Loucy (cell line): Measurements from ENCODE around the gene PRF1.

ENCODE experiments used
- H2AFZ ChIP-seq: fragments of 200-600 bp; sonication (generic); 2 replicates; pipeline ENCODE4 v1.6.0; 2016; ENCODE audit warnings: antibody characterized with exemption, mild to moderate bottlenecking, low read length, moderate library complexity
- H3F3A ChIP-seq: fragments of 200-600 bp; 2 replicates; pipeline ENCODE4 v1.6.0; 2016; ENCODE audit warnings: antibody characterized with exemption, low read depth, mild to moderate bottlenecking
- H3K27me3 ChIP-seq: fragments of 200-600 bp; sonication (generic); 2 replicates; pipeline ENCODE4 v1.6.1; 2014; ENCODE audit warnings: low read length, mild to moderate bottlenecking; ENCODE audit not compliant: insufficient read depth, poor library complexity, severe bottlenecking
- H3K36me3 ChIP-seq: fragments of 200-600 bp; sonication (generic); 2 replicates; pipeline ENCODE4 v1.6.1; 2016; ENCODE audit warnings: low read length; ENCODE audit not compliant: insufficient read depth
- H3K4me1 ChIP-seq: fragments of 200-600 bp; sonication (generic); 2 replicates; pipeline ENCODE4 v1.5.1; 2014; ENCODE audit warnings: low read length, mild to moderate bottlenecking; ENCODE audit not compliant: insufficient read depth, poor library complexity, severe bottlenecking
- H3K4me2 ChIP-seq: fragments of 200-600 bp; sonication (generic); 2 replicates; pipeline ENCODE4 v1.6.0; 2014; ENCODE audit warnings: antibody characterized with exemption, low read length, low read depth, mild to moderate bottlenecking; ENCODE audit not compliant: poor library complexity, severe bottlenecking
- H3K4me3 ChIP-seq: fragments of 200-600 bp; sonication (generic); 2 replicates; pipeline ENCODE4 v1.5.1; 2014; ENCODE audit warnings: low read length, mild to moderate bottlenecking, mixed read lengths; ENCODE audit not compliant: poor library complexity, severe bottlenecking
- H3K79me2 ChIP-seq: fragments of 200-600 bp; sonication (generic); 2 replicates; pipeline ENCODE4 v1.6.1; 2014; ENCODE audit warnings: low read length; ENCODE audit not compliant: insufficient read depth
- H3K9ac ChIP-seq: fragments of 200-600 bp; sonication (generic); 2 replicates; pipeline ENCODE4 v1.6.0; 2014; ENCODE audit warnings: mild to moderate bottlenecking, low read depth, low read length, moderate library complexity; ENCODE audit not compliant: poor library complexity, severe bottlenecking
- H3K9me2 ChIP-seq: fragments of 200-600 bp; sonication (generic); replicated peaks from 2 replicates; pipeline ENCODE4 v1.6.1; 2016; ENCODE audit warnings: low read depth, low read length, mixed read lengths
- H3K9me3 ChIP-seq: fragments of 200-600 bp; sonication (generic); 2 replicates; pipeline ENCODE4 v1.6.1; 2014; ENCODE audit warnings: mild to moderate bottlenecking, antibody characterized with exemption, low read length, low read depth; ENCODE audit not compliant: insufficient read depth
- H4K20me1 ChIP-seq: fragments of 200-600 bp; sonication (generic); 2 replicates; pipeline ENCODE4 v1.6.0; 2014; ENCODE audit warnings: antibody characterized with exemption, low read length, mild to moderate bottlenecking; ENCODE audit not compliant: insufficient read depth, poor library complexity, severe bottlenecking
- CTCF ChIP-seq: fragments of 200-600 bp; sonication (generic); conservative IDR thresholded peaks from 2 replicates; pipeline ENCODE4 v1.5.1; 2014; ENCODE audit warnings: mild to moderate bottlenecking, antibody characterized with exemption, low read length
- EZH2phosphoT487 ChIP-seq: fragments of 200-600 bp; IDR thresholded peaks from 2 replicates; pipeline ENCODE4 v1.6.1; 2018; ENCODE audit warnings: antibody characterized with exemption, mild to moderate bottlenecking, moderate library complexity, borderline replicate concordance

The PRF1 gene

GRCh38 chr10:70563230-70563629 is 39.3 kb downstream of the PRF1 start:
- H3K36me3 ChIP-seq, result no peaks in the 10 kb centered on the region
- no peaks in the 10 kb centered on the region for H3K79me2 ChIP-seq
- H3K4me3 ChIP-seq, result no peak overlapping the region
- H3K9me3 ChIP-seq, result no peaks in the 10 kb centered on the region
- H3K27me3 ChIP-seq, result no peaks in the 10 kb centered on the region
- H3F3A ChIP-seq, result no peaks in the 10 kb centered on the region
- no peak for TF ChIP-seq EZH2phosphoT487
- no peak for TF ChIP-seq CTCF
- peaks cover 65% of the 10 kb centered on the region for H3K4me1 ChIP-seq
- no peaks in the 10 kb centered on the region for H3K9me2 ChIP-seq
- peak overlapping the region; percentile 65 for H3K9ac ChIP-seq
- H2AFZ ChIP-seq, result no peak overlapping the region
- no peaks in the 10 kb centered on the region for H4K20me1 ChIP-seq
- no peak overlapping the region for H3K4me2 ChIP-seq

GRCh38 chr10:70562036-70562755 is 40.3 kb downstream of the PRF1 start:
- Histone ChIP-seq H3K4me3 (peak overlapping the region; percentile 40), H3K36me3 (no peaks in the 10 kb centered on the region), H3K9me3 (no peaks in the 10 kb centered on the region), H2AFZ (no peak overlapping the region), H3K9me2 (no peaks in the 10 kb centered on the region), H3K27me3 (no peaks in the 10 kb centered on the region), H3F3A (no peaks in the 10 kb centered on the region), H3K4me2 (peak overlapping the region; percentile 47), H3K9ac (peak overlapping the region; percentile 65), H4K20me1 (no peaks in the 10 kb centered on the region), H3K79me2 (no peaks in the 10 kb centered on the region), H3K4me1 (peaks cover 65% of the 10 kb centered on the region)
- no peak for TF ChIP-seq CTCF
- TF ChIP-seq EZH2phosphoT487, result no peak

- no peaks in the 10 kb centered on the region for H3K36me3 ChIP-seq
- no peaks in the 10 kb centered on the region for H3K79me2 ChIP-seq
- H3K4me3 ChIP-seq, result peak overlapping the region; percentile 40
- no peak overlapping the region for H2AFZ ChIP-seq
- H3K9ac ChIP-seq, result peak overlapping the region; percentile 65
- TF ChIP-seq EZH2phosphoT487 (no peak), CTCF (no peak)
- H3K9me3 ChIP-seq, result no peaks in the 10 kb centered on the region
- no peaks in the 10 kb centered on the region for H3K9me2 ChIP-seq
- no peaks in the 10 kb centered on the region for H3F3A ChIP-seq
- H3K27me3 ChIP-seq, result no peaks in the 10 kb centered on the region
- peaks cover 65% of the 10 kb centered on the region for H3K4me1 ChIP-seq
- H4K20me1 ChIP-seq, result no peaks in the 10 kb centered on the region
- peak overlapping the region; percentile 47 for H3K4me2 ChIP-seq
These were observed 41.0 kb downstream of the PRF1 start for GRCh38 chr10:70561558-70561957.
